Measurements from ENCODE around the gene RAD18.

The RAD18 gene

GRCh38 chr3:8963137-8963853 lies at the start of gene RAD18:
Gene RAD18, minus strand, starts transcription at chr3:8963472. Its CDS starts 87 bp downstream, at chr3:8963385.
- Histone ChIP-seq H3K4me3 (replicated peaks; ENCODE audit: low read depth, low read length) (peak within 1 kb of the TSS; percentile 72), H3K27me3 (replicated peaks; ENCODE audit: control insufficient read depth, insufficient read depth, low read length) (no peaks in the 10 kb centered on the region), H3K36me3 (ENCODE audit: control insufficient read depth, insufficient read depth, low read length) (no peaks in the 10 kb centered on the region; the same call in 1 of the 2 replicates)
- DNase-seq (ENCODE audit: extremely low read depth, insufficient read length), result peak; percentile 94
- no peak for TF ChIP-seq CTCF (IDR thresholded peaks at IDR 0.05; ENCODE audit: insufficient read depth, low read length, poor library complexity, severe bottlenecking)

GRCh38 chr3:9012521-9012920 lies 49.2 kb upstream of the RAD18 start:
- no peak for TF ChIP-seq CTCF (IDR thresholded peaks at IDR 0.05; ENCODE audit: insufficient read depth, low read length, poor library complexity, severe bottlenecking)
- Histone ChIP-seq H3K36me3 (ENCODE audit: control insufficient read depth, insufficient read depth, low read length) (no peaks in the 10 kb centered on the region), H3K27me3 (replicated peaks; ENCODE audit: control insufficient read depth, insufficient read depth, low read length) (no peaks in the 10 kb centered on the region), H3K4me3 (replicated peaks; ENCODE audit: low read depth, low read length) (no peak overlapping the region)
- no peak for DNase-seq (ENCODE audit: extremely low read depth, insufficient read length)

GRCh38 chr3:9009976-9010545 lies 46.8 kb upstream of the RAD18 start:
- no peak for TF ChIP-seq CTCF (IDR thresholded peaks at IDR 0.05; ENCODE audit: insufficient read depth, low read length, poor library complexity, severe bottlenecking)
- no peaks in the 10 kb centered on the region for H3K27me3 ChIP-seq (replicated peaks; ENCODE audit: control insufficient read depth, insufficient read depth, low read length)
- H3K4me3 ChIP-seq (replicated peaks; ENCODE audit: low read depth, low read length), result no peak overlapping the region
- DNase-seq (ENCODE audit: extremely low read depth, insufficient read length), result no peak
- H3K36me3 ChIP-seq (ENCODE audit: control insufficient read depth, insufficient read depth, low read length), result no peaks in the 10 kb centered on the region

- Histone ChIP-seq H3K27me3 (replicated peaks; ENCODE audit: control insufficient read depth, insufficient read depth, low read length) (no peaks in the 10 kb centered on the region), H3K36me3 (ENCODE audit: control insufficient read depth, insufficient read depth, low read length) (no peaks in the 10 kb centered on the region), H3K4me3 (replicated peaks; ENCODE audit: low read depth, low read length) (no peak overlapping the region)
- TF ChIP-seq CTCF (IDR thresholded peaks at IDR 0.05; ENCODE audit: insufficient read depth, low read length, poor library complexity, severe bottlenecking), result no peak
- DNase-seq (ENCODE audit: extremely low read depth, insufficient read length), result no peak
Measured at GRCh38 chr3:9008550-9009255, 45.4 kb upstream of the RAD18 start.

- no peak for TF ChIP-seq CTCF (IDR thresholded peaks at IDR 0.05; ENCODE audit: insufficient read depth, low read length, poor library complexity, severe bottlenecking)
Measured at GRCh38 chr3:9007928-9008327, 44.7 kb upstream of the RAD18 start.

More at GRCh38 chr3:9007928-9008327, 44.7 kb upstream of the RAD18 start:
- no peak for DNase-seq (ENCODE audit: extremely low read depth, insufficient read length)
- no peak overlapping the region for H3K4me3 ChIP-seq (replicated peaks; ENCODE audit: low read depth, low read length)
- no peaks in the 10 kb centered on the region for H3K27me3 ChIP-seq (replicated peaks; ENCODE audit: control insufficient read depth, insufficient read depth, low read length)
- H3K36me3 ChIP-seq (ENCODE audit: control insufficient read depth, insufficient read depth, low read length), result no peaks in the 10 kb centered on the region
